ENCODE results near the gene PDZD4.

DNA sequence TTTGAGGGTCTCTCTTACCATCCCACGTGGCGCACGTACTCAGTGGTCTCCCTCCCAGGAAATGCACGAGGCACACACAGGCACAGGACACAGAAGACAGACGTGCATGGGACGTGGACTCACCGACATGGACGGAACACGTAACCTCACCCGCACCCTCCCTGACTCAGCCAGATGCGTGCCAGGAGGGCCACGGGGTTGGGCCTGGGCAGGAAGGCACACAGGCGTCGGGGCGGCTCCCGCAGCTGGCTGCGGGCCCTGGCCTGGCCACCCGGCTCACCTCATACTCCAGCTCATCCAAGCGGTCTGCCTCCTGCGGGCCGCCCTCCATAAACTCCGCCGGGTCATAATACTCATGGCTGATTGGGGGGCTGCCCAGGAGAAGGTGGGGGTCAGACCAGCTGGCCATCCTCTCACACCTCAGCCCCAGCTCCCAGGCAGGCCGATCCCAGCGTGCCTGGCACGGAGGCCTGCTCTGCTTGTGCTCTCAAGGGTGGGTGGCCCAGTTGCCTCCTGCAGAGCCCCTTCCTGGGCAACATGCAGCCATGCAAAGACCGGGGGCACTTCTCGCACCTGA lies 23.3 kb downstream of the PDZD4 start:
- TF ChIP-seq CTCF (optimal IDR thresholded peaks at IDR 0.05 in 1 of 3, IDR thresholded peaks at IDR 0.05 in 1 of 3, conservative IDR thresholded peaks at IDR 0.05 in 1 of 3; ENCODE audit: extremely low read depth in 1 of 3, insufficient read depth in 2 of 3, low read length in 3 of 3) (no peak), EZH2 (IDR thresholded peaks at IDR 0.05; ENCODE audit: low read length) (no peak)

Measured in keratinocyte (primary cell).